T-helper 2 cell treated with Interferon-gamma antibody and Interleukin-4, amounts not matched to agents 100 ng/mL and 5 ng/mL, for 36 hours (primary cell): ENCODE results near the gene INPPL1. TPM values are rescaled to one million over a fixed set of nuclear protein-coding genes. Genes with fewer than 3 reads are reported as not detected.
"Not testable (repeated sequence)": the region's sequence is repeated elsewhere in the genome, so short reads cannot be mapped to it uniquely, and the experiment has no call there.

Experiments
- intact Hi-C: fragments of 100-400 bp; cut with micrococcal nuclease; formaldehyde crosslinking; loops from one replicate; pipeline ENCODE4 v1.15.1; 2023
- total RNA-seq: library from RNA; stranded (reverse); gene quantifications from 2 replicates; pipeline ENCODE4 v1.2.3, GENCODE V29; 2022

INPPL1 gene
- total RNA-seq, 1 donor from 2014 or later = 126 TPM

DNA sequence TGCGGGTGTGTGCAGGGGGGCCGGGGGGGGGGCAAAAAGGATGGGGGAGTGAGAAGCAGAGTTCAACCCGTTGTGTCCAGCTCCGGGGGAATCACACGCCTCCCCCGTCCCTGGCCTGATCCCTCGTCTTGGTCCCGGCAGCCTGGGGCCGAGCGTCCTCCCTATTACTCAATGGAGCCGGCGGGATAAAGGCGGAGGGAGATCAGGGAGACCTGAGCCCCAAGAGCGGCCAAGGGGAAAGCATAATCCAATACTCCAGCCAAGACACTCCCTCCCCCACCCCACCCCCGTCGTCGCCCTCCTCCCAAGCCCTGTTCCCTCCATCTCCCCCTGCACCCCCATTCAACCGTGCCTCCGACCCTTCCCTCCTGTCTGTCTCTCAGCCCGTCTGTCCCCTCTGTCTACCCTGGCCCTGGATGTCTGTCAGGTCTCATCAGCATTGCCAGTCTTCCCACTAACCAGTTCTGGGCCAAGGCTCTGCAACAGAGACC, 16.8 kb downstream of the INPPL1 start:
- intact Hi-C loops = no loop called here

DNA sequence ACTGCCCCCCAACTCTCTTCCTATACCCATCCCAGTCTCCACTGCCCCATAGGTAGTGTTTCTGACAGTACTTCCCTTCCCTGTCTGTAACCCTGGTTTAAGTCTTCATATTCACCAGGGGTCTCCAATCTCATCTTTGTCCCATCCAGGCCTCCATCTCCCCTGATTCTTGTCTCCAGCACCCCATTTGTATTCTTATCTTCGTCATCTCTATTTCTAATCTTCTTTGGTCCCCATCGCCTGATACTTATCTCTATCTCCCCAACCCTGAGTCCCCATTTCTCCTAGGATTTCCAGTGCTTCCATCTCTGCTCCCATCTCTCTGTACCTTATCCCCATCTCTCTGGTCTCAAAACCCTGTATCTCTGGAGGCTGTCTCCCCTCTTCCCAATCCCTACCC, 17.6 kb downstream of the INPPL1 start:
- intact Hi-C loops = no loop called here

DNA sequence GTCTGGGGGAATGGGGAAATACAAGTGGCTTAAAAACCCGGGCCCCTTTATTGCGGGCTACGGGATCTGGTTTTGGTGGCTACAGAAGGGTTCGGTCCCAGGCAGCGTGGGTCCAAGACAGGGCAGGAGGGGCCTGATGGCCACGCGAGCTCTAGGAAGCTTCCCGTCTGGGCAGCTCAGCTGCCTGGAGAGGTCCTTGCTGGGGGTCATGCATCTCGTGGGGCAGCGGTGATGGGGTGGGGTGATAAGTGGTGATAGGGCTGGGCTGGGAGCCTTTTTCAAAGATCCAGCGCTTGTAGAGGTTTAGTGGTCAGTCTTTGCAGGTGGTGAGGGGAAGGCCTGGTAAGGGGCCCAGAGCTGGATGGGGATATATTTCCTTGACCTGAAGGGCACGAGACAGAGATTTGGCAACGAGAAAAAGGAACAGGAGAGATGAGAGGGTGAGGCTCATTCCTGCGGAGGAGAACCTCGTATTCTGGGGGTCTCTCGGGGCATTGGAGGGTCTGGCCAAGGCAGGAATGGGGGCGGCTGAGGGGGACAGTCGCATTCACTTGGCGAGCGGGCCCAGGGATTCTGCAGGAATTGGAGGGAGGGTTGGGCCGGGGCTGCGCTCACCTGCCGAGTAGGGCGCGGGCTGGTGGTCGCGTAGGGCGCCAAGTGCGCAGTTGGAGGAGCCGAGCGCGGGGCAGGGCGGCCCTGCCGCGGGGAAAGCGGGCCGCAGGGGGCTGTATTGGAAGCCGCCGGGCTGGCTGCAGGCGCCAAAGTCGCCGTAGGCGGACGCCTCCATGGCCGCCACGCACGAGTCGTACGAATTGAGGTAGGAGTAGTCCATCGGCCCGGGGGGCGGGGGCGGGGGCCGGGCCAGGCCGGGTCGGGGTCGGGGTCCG, 18.8 kb downstream of the INPPL1 start:
- intact Hi-C loops = no loop called here

DNA sequence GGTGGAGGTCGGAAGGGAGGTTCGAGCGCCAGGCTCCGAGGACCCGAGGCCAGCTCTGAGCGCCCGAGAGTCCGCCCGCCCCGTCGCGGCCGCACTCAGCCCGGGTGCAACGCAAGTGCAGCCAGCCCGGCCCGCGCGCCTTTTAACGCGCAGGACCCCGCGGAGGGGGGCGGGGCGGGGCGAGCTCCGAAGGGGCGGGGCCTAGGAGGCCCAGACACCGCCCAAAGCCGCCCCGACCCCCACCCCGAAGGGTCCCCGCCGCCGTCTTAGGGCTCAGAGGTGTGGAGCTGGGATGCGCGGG, 19.4 kb downstream of the INPPL1 start, which contains the start of gene PHOX2A:
Gene PHOX2A, minus strand, starts transcription at position 117 of the 301 bp plus-strand sequence. CDS start 172 bp downstream, outside the sequence.
- intact Hi-C loops = no loop called here

DNA sequence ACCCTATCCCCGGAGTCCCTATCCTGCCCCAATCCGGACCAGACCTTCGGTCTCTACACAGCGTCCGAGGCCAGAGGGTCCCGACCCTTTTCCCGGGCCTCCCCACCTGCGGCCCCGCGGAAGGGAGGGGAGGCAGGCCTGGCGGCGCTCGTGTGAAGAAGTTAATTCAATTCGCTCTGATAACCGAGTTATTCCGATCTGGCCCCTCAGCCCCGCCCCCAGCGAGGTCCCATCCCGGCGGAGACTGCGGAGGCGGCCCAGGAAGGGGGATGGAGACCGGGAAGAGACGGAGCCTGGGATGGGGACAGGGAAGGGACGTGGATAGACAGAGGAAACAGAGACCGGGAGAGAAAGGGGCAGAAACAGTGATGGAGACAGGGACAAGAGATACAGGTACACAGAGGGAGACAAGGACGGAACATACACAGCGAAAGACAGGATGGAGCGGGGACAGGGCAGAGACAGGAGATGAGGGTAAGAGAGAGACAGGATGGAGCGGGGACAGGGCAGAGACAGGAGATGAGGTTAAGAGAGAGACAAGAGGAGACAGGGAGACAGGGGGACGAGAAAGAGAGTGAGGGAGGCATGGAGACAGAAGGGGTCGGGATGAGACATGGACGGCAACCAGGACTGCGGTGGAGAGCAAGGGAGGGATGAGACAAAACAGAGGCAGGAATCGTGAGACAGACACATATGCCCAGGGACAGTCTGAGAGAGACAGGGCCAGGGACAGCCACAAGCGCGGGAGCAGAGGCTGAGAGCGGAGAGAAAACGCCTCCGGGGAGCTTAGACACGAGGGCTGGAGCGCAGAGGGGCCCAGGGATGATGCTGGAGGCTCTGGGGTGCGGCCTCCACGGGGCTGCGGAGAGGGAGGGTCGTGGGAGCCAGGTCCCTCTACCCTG, 20.0 kb downstream of the INPPL1 start:
- intact Hi-C loops = no loop called here

DNA sequence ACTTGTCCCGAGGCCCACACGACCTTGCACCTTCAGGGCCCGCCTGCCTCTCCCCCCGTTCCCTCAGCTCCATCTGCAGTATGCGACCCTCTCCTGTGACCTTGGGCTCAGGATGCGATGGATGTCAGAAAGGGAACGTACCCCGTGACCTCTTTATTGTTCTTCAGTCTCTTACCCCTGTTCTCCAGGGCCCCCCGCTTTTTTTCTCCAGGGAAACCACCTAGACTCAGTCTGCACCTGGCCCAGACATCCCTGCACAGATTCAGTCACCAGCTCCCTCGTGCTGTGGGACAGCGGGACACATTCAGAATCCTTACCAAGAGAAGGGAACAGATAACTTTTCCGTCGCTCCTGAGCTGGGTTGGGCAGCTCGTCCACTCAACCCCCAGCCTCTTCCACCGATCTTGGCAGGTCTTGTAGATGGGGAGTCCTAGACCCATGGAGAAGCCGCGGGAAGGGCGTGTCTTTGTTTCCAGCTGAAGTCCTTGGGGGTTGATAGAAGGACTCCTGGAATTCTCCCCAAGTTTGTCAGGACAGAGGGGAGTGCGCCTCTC, 20.8 kb downstream of the INPPL1 start:
- intact Hi-C loops = no loop called here

DNA sequence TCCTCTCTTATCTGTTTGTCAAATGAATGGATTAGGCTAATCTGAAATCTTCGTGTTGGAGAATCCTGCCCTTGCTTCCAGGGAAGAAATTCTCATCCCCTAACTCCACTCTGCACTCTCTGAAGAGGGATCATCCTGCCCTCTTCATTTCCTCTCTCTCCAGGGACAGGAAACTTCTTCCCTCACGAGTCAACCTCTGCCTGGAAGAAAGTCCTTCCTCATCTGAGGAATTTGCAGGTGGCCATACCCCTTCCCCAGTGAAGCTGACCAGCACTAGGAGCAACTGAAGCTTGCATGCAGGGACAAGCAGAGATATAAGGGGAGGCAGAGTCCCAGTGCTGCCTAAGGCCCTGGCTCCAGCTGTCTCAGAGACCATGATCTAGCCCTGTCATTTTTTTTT, 23.0 kb downstream of the INPPL1 start:
- intact Hi-C loops = no loop called here

DNA sequence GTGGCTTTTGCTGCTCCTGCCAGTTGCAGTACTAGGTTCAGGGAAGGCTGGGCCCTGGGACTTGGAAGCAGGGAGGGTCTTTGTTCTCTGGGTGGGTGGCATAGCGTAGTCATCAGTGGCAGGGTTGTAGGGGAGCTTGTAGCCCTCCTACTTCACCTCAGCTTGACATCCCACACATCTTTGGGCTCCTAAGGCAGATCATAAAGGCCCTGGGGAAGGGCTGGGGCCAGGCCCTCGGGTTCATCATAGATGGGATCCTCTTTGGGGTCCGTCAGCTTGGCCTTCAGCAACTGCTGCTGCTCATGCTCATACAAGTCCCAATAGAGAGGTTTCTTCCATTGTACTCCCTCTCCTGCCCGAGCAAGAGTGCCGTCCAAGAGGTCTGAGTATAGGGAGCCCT, 25.4 kb downstream of the INPPL1 start:
- intact Hi-C loops = no loop called here

DNA sequence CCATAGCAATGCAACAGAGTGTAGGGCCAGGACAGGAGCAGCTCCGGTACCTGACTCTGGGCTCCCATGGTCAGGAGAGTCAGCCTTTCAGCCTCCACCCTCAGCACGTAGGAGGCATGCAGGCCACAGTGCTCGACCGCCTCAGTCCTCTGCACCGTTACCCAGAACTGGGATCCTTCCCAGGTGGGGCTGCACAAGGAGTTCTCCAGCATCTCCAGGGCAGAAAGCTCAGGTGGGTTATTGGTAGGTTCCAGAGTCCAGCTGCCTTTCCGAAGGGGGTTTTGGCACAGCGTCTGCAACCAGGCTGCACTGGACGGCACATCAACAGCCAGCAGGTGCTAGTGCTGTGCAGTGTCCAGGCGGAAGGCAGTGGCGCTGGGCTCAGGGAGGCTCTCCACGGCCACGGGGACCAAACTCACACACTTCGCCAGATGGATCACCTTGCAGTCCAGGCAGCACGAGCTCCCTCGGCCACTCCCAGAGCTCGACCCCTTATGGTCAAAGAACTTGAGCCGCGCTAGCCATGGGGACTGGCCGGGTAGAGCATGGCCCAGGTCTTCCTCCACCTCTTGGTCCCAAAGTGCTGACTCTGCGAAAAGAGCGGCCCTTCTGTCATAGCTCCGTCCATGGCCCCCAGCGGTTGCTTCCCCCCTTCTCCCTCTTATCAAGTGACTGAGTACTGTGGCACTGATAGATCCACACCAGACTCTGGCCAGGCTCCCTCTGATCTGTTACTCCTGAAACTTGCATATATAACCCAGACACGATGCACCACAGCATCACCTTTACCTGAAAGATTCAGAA, 26.3 kb downstream of the INPPL1 start:
- intact Hi-C loops = no loop called here

DNA sequence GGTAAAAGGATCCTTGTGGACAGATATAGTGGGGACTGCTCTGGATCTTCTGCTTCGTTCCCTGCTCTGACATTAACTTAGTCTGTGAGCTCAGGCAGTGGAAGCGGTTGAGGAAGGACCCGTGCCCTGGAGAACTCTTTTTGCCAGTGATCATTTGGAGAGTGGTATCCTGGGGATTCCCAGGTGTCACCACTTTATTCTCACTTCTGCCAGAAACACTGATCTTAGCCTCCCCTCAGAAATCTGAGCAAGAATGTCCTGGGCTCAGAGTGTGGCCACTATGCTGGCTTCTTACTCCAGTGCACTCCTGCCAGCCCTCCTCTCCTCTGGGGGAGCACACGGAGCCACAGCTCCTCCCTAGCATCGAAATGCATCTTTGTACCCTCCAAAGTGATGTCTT, 27.0 kb downstream of the INPPL1 start:
- intact Hi-C loops = no loop called here

DNA sequence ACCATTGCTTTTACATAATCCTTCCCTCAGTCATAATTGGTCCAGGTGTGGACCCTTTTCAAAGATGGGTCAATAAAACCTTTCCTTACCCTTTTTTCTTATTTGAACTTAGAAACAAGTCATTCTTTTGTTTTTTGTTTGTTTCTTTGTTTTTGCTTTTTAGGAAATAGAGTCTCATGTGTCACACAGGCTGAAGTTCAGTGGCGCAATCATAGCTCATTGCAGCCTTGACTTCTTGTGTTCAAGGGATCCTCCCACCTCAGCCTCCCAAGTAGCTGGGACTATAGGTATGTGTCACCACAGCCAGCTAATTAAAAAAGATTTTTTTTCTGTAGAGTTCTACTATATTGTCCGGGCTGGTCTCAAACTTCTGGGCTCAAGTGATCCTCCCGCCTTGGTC, 28.8 kb downstream of the INPPL1 start:
- intact Hi-C loops = no loop called here

DNA sequence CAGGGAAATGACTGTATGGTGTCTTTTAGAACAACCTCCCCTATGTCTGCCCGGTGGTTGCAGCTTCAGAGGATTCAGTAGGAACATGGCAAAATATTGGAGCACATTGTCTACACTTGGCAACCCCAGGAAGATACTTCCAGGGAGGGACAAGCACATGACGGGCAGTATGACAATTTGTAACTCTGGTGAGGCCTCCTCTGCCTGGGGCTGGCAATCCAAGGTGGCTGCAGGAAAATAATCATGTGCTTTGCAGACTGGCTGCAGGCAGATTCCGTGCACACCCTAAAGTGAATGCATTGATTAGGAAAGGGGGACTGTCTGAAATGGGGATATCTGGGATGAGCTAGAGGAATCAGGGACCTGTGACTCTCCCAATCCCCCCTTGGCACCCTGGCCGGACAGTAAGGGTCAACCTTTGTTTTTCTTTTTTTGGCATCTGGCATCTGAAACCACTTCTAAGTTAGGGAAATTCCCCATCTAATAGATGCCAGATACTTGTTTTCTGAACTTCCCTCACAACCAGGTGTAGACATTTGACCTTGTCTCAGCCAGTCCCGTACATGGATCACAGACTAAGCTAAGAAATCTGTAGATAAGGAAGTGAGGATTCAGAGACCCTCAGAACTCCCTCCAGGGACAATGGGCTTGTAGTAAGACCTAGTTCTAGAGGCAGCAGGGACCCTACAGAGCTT, 29.9 kb downstream of the INPPL1 start:
- intact Hi-C loops = no loop called here

DNA sequence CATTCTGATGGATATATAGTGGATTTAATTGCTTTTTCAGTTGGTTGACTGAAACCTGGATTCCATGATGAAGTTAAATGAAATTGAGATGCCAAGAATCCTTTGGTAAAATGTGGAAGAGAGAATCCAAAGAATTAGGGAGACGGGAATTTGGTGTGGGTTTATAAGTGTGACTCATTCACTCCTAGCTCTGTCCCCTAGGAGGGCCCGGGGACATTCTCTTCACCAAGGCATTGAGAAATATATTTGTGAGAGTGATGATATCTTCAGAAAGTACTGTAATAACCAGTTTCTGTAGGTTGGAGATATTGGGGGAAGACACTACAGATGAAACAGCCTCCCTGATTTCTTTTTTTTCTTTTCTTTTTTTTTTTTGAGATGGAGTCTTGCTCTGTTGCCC, 33.0 kb downstream of the INPPL1 start:
- intact Hi-C loops = no loop called here

DNA sequence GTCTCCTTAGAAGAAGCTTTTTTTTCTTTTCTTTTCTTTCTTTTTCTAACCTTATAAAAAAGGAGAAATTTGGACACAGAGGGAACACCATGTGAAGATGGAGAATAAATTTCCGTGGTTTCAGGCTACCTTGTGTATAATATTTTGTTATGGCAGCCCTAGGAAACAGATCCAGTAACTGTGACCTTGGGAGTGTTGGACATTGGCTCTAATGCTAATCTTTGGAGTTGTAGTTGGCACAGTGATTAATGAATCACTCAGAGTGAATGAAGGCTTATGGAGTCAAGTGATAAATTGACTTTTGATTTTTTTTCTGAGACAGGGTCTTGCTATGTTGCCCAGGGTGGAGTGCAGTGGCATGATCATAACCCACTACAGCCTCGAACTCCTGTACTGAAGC, 34.9 kb downstream of the INPPL1 start:
- intact Hi-C loops = no loop called here

DNA sequence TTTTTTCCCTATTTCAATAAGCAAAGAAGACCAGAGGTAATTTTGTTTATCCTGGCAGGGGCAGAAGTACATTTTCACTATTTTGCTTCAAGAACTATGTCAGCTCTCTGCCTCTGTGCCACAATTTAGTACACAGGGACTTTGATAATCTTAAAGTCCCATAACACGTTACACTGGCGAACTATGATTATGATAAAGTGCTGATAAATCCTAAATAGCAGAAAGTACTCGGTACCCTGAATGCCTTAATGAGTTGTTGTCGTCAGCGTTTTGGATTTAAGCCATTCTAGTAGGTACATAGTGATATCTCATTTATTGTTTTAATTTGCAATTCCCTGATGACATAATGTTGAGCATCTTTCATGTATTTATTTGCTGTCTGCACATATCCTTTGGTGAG, 36.0 kb downstream of the INPPL1 start:
- intact Hi-C loops = no loop called here

DNA sequence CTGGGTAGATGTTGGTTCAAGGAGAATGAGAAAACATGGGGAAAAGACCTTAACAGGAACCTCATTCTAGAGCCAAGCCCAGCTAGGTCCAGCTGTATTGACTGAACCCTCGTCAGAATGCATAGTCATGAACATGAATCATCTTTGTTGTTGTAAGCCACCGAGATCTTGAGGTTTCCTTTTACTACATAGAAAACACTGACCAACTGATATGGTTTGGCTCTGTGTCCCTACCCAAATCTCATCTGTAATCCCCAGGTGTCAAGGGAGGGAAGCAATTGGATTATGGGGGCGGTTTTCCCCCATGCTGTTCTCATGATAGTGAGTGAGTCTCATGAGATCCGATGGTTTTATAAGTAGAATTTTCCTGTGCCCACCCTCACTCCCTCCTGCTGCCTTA, 38.8 kb downstream of the INPPL1 start:
- intact Hi-C loops = no loop called here

DNA sequence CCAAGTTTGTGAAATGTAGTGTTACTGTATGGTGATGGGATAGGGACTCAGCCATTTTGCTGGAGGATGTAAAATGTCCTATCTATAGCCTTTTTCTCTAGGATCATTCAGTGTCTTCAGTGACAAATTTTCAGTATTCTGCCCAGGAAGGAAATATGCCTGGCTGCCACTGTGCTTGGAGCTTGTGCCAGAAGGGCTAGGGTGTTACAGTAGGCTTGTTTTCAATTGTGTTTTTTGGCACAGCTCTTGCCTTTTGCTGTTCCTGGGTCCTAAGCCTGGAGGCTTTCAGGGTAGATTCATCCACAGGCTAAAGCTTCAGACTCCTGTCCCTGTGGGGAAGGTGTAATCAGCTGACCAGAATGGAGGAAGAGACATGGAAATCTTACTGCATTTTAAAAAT, 41.4 kb downstream of the INPPL1 start:
- intact Hi-C loops = no loop called here

DNA sequence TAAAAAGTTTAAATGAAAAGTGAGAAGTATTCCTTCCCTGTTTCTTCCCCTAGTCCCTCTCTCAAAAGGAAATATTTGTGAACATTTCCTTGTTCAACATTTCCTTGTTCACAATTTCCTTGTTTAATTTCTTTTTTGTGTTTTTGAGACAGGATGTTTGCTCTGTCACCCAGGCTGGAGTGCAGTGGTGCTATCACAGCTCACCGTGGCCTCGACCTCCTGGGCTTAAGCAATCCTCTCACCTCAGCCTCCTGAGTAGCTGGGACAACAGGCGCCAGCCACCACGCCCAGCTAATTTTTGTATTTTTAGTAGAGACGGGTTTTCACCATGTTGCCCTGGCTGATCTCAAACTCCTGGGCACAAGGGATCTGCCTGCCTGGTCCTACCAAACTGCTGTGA, 42.4 kb downstream of the INPPL1 start:
- intact Hi-C loops = not testable (repeated sequence)

DNA sequence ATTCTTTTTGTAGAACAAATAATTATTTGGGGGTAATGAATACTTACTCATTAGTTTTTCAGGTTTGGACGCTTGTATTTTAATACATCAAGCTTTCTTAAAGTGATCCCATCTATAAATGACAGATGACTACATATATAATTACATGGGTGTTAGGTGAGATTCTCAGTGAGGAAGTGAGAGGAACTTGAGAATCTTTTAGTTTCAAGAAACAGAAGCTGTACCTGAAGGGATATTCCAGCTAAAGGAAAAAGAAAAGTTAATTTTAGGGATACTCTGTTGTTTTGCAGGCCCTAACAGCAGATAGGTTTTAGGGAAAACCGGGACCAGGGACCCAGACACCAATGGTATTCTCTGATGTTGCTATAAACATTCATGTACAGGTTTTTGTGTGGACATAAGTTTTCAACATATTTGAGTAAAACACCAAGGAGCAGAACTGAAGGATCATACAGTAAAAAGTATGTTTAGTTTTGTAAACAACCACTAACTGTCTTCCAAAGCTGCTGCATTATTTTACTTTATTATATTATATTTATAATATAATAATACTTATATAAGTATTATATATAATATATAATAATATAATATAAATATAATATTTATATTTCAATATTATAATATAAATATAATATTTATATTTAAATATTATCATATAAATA, 43.5 kb downstream of the INPPL1 start:
- intact Hi-C loops = no loop called here

DNA sequence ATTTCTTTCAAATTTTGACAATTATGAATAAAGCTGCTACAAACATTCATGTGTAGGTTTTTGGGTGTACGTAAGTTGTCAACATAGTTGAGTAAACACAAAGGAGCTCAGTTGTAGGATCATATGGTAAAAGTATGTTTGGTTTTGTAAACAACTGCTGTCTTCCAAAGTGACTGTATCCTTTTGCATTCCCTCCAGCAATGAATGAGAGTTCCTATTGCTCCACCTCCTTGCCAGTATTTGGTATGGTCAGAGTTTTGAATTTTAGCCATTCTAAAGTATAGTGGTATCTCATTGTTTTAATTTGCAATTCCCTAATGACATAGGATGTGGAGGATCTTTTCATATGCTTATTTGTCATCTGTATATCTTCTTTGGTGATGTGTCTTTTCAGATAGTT, 47.4 kb downstream of the INPPL1 start:
- intact Hi-C loops = no loop called here
